ENCODE data around the gene SDR42E2.
A peak's percentile ranks its signal among the peaks of the same experiment; 100 is the strongest.
"Not testable (repeated sequence)": the region's sequence is repeated elsewhere in the genome, so short reads cannot be mapped to it uniquely, and the experiment has no call there.

Gene SDR42E2

DNA sequence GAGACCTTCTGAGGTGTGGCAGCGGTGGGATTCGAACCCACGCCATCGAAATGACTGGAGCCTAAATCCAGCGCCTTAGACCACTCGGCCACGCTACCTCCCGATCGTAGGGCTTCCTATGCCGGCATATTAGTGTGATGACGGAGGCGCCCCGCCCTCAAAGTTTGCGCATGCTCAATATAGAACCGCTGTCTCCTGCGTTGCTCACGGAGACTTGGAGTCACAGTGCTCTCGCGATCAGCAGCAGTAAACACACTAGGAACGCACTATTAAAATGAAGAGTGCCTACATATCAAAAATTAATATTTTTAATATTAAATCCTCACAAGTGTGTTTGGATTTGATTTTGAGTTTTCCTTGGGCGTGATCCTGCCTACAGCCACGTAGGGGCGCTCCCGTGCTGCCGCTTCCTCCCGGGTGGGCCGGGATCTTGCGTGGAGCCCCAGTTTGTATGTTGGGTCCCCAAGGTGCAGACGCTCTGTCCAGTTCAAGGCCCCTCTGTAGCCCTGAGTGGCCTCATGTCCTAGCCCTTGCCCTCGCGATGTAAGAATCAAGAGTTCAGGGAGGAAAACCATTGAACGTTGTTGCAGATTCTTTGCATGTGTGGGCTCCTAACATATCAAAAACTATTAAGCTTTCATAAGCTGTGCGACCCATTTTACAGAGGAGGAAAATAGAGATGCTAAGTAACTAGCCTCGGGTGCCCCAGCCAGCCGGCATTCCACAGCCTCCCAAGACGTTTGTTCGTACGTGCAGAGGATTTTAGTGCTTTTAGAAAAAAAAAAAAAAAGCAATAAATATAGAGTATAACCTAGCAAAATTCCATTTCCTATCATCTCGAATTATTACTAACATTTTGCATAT is 33.6 kb downstream of the SDR42E2 start:
- TF ChIP-seq, protein P1, sequence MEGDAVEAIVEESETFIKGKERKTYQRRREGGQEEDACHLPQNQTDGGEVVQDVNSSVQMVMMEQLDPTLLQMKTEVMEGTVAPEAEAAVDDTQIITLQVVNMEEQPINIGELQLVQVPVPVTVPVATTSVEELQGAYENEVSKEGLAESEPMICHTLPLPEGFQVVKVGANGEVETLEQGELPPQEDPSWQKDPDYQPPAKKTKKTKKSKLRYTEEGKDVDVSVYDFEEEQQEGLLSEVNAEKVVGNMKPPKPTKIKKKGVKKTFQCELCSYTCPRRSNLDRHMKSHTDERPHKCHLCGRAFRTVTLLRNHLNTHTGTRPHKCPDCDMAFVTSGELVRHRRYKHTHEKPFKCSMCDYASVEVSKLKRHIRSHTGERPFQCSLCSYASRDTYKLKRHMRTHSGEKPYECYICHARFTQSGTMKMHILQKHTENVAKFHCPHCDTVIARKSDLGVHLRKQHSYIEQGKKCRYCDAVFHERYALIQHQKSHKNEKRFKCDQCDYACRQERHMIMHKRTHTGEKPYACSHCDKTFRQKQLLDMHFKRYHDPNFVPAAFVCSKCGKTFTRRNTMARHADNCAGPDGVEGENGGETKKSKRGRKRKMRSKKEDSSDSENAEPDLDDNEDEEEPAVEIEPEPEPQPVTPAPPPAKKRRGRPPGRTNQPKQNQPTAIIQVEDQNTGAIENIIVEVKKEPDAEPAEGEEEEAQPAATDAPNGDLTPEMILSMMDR (IDR thresholded peaks at IDR 0.05; ENCODE audit: control insufficient read depth, extremely low read depth, insufficient read depth), result peak; percentile 66
- H3K4me3 ChIP-seq (ENCODE audit: low read depth, low read length), result peak overlapping the region; percentile 61
- peak; percentile 60 for DNase-seq (ENCODE audit: low read depth)

DNA sequence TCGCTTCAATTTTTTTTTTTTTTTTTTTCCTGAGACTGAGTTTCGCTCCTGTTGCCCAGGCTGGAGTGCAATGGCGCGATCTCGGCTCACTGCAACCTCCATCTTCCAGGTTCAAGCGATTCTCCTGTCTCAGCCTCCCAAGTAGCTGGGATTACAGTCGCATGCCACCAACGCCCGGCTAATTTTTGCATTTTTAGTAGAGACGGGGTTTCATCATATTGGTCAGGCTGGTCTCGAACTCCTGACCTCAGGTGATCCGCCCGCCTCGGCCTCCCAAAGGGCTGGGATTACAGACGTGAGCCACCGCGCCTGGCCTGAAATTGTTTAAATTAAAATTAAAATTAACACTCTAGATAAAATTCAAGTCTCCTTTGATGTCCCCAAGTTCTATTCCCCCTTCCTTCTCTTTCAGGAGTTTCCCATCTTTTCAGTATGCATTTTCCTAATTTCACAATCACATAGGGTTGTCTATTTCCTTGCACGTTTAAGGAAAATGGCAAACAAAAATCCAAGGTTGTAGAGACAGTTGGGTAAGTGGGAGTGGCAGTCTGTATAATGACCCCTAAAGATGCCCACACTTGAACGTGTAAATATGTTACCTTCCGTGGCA is 34.4 kb downstream of the SDR42E2 start:
- peak overlapping the region; percentile 61 for H3K4me3 ChIP-seq (ENCODE audit: low read depth, low read length)
- DNase-seq (ENCODE audit: low read depth), result not testable (repeated sequence)

DNA sequence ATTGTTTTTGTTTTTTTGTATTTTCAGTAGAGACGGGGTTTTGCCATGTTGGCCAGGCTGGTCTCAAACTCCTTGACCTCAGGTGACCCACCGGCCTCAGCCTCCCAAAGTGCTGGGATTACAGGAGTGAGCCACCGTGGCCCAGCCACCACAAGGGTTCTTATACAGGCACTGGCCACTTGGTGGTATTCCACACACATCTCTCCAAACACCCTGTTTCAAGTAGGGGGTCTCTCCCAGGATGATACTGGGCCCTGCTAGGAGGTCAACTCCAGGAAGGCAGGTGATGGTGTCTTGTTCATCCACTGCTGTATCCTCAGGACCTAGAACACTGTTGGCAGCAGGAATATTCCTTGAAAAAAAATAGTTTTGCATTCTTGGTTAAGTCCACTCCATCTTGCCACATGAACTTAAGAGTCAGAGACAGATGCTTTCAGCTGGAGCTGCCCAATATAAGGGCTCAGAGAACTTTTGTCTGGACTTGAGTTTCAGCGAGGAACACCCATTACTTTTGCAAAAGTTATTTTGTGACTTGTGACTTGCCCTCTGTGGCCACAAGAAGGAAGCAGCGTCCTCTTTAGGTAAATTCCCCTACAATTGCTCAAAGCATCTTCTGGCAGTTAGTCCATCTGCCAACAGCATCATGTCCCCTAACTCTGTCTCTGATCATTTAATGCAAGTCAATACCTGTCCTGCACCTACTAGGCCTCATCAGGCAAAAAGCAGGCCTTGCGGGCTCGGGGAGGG is 36.4 kb downstream of the SDR42E2 start:
- no peak overlapping the region for H3K4me3 ChIP-seq (ENCODE audit: low read depth, low read length)

DNA sequence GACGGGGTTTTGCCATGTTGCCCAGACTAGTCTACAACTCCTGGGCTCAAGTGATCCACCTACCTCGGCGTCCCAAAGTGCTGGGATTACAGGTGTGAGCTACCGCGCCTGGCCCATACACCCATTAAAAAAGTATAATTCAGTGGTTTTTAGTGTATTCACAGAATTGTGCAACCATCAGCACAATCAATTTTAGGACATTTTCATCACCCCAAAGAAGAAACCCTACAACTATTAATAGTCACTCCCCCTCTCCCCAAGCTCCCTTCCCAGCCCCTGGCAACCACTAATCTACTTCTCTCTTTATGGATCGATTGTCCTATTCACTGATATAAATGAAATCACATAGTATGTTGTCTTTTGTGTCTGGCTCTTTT is 39.9 kb downstream of the SDR42E2 start:
- TF ChIP-seq, protein P1 (IDR thresholded peaks at IDR 0.05; ENCODE audit: control insufficient read depth, extremely low read depth, insufficient read depth), result no peak
- no peak for DNase-seq (ENCODE audit: low read depth)
- no peak overlapping the region for H3K4me3 ChIP-seq (ENCODE audit: low read depth, low read length)

More for the DNA sequence above, 36.4 kb downstream of the SDR42E2 start:
- no peak for DNase-seq (ENCODE audit: low read depth)
- TF ChIP-seq, protein P1 (IDR thresholded peaks at IDR 0.05; ENCODE audit: control insufficient read depth, extremely low read depth, insufficient read depth), result no peak

DNA sequence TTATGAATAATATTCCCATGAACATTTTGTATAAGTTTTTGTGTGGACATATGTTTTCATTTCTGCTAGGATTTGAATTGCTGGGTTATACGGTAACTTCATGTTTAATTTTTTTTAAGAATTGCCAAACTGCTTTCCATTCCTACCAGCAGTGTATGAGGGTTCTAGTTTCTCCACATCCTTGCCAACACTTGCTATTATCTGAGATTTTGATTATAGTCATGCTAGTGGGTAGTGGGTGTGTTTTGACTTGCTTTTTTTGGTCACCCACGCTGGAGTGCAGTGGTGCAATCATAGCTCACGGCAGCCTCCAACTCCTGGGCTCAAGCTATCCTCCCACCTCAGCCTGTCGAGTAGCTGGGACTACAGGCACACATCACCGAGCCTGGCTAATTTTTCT is 40.8 kb downstream of the SDR42E2 start:
- TF ChIP-seq, protein P1 (IDR thresholded peaks at IDR 0.05; ENCODE audit: control insufficient read depth, extremely low read depth, insufficient read depth), result no peak
- no peak for DNase-seq (ENCODE audit: low read depth)
- no peak overlapping the region for H3K4me3 ChIP-seq (ENCODE audit: low read depth, low read length)

DNA sequence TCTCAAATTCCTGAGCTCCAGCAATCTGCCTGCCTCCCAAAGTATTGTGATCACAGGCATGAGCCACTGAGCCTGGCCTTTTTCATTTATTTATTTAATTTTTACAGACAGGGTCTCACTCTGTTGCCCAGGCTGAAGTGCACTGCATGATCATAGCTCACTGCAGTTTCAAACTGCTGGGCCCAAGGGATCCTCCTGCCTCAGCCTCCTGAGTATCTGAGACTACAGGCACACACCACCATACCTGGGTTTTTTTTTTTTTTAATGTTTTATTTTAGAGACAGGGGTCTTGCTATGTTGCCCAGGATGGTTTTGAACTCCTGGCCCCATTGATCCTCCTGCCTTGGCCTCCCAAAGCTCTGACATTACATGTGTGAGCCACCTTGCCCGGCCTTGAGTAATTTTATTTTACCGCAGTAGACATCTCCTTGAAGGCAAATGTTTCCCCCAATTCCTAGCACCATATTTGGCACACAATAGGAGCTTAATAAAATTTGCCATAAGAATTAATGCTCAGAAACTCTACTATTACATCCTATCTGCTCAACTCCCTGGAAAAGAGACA is 41.9 kb downstream of the SDR42E2 start:
- TF ChIP-seq, protein P1 (IDR thresholded peaks at IDR 0.05; ENCODE audit: control insufficient read depth, extremely low read depth, insufficient read depth), result no peak
- DNase-seq (ENCODE audit: low read depth), result no peak
- no peak overlapping the region for H3K4me3 ChIP-seq (ENCODE audit: low read depth, low read length)

DNA sequence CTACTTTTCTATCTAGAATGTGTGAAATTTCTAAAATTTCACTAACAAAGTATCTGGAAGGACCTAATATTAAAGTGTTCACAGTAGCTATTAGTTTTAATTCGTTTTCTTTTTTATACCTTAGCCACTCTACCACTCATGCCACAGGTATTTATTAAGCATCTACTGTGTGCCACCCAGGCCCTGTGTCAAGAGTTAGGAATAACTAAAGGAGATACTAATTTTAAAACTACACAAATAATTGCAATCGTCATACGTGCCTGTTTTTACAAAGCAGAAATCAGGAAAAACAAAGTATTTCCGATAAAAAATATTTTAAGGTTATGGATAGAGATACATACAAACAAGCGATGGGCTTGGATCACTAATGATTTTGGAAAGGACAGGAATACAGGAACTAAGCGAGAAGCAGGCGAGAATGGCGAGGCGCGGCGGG is 43.3 kb downstream of the SDR42E2 start:
- no peak for DNase-seq (ENCODE audit: low read depth)
- peak overlapping the region; percentile 31 for H3K4me3 ChIP-seq (ENCODE audit: low read depth, low read length)
- TF ChIP-seq, protein P1 (IDR thresholded peaks at IDR 0.05; ENCODE audit: control insufficient read depth, extremely low read depth, insufficient read depth), result no peak

All from LNCaP clone FGC (cell line).